ENCODE results near the gene ARSB.

GRCh38 chr5:78791501-78792100 lies 193.5 kb downstream of the ARSB start:
- TF ChIP-seq CTCF (conservative IDR thresholded peaks at IDR 0.05) (no peak), EZH2 (IDR thresholded peaks at IDR 0.05; ENCODE audit: low read depth) (no peak)

Data from PC-9 (cell line).